GM19438 (cell line): Measurements from ENCODE around the gene BEND6.
"Not testable (repeated sequence)": the region's sequence is repeated elsewhere in the genome, so short reads cannot be mapped to it uniquely, and the experiment has no call there.

ENCODE experiments used
- ATAC-seq: cut with Tn5 transposase; IDR thresholded peaks from one replicate; pipeline ENCODE4 v1.9.1; 2021; ENCODE audit warnings: low read depth; ENCODE audit not compliant: unreplicated experiment

The BEND6 gene

DNA sequence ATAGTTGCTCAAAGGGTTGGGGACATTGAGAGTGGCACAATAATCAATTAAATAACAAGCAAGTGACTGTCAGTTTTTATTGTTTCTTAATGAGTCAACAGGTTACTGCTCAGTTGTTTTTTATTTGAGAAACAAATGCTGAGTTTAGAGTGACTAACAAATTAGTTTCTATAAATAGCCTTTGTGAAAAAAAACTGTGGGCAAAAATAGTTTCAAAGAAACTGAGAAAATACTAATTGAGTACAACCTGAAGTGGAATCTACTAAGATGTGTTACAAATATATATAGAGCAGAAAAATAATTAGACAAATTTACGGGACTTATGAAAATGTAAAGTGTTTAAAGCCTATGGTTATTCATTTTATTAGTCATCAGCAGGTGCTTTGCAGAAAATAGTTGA is 22.3 kb downstream of the BEND6 start:
- ATAC-seq: no peak

DNA sequence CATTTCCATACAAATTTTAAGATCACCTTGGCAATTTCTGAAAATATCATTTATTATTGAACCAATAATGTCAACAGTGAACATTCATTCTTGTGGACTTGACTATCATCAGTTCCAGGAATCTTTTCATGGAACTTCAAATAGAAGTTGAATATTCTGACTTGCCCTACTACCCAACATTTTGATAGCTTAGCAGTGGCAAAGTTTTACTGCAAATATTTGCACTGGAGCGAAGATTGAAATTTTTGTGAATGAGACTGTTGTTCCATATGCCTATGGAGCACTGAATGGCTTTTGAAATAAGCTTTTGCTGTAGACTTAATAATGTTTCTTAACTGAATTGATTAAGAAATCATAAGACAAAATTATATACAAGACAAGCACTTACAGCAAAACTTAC is 23.6 kb downstream of the BEND6 start:
- ATAC-seq: no peak

DNA sequence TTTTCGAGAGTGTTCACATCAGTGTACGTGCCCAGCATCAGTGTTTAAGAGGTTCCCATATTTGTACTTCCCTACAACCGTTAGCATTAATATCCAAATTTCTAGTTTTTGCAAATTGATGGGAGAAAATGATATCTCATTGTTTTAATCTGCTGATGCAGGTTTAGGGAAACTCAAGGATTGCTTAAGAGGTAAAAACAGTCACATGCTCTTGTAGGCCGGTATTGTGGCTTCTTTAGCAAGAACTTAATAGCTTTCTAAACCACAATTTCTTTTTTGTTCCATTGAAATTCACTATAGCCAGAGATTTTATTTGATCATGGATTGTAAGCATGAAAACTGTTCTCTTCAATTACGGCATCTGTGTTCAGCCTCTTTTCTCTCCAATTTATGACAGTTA is 29.5 kb downstream of the BEND6 start:
- no peak for ATAC-seq

DNA sequence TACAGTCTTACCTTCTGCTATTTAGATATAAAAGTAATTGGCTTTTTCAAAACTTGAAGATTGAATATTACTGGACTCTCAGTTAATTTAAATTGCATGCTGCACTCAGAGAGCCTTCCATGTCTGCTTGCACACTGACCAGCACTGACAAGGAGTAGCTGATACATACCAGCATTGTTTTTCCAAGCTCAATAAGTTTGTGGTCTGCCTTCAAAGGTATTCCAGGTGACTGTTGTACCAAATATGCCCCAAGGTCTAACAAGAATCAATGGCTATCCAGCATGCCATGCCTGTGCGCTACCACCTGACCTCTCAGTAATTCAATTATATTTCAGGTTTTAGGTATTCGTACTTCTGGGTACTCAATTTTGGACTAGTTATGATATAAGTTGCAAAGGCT is 30.0 kb downstream of the BEND6 start:
- ATAC-seq: no peak

DNA sequence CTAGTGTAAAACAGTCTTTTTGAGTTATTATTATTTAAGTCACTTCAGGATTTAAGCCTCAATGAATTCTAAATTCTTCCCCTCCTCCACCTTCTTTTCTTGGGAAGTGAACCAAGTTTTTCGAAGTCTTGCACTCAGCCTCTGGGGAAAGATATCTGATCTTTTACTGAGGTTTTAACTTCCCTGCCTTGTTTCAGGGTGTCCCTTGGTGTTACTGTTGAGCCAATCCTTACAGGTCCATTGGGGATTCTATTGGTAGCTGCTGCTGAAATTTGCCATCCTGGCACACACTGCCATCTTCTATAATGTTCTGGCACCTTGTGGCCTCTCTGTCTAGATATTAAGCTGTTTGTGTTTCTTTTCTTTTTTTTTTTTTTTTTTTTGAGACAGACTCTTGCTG is 31.7 kb downstream of the BEND6 start:
- ATAC-seq: no peak

DNA sequence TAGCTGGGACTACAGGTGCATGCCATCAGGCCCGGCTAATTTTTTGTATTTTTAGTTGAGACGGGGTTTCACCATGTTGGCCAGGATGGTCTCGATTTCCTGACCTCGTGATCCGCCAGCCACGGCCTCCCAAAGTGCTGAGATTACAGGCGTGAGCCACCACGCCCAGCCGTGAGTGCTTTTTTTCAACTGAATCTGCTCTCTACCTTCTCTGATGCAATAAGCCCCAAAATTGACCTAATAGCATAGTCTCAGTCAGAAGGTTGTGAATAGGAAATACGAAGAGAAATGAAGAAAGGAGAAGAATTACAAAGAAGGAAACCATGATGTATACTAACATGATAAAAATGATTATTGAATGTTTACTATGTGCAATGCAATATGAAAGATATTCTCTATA is 33.2 kb downstream of the BEND6 start:
- ATAC-seq: no peak

DNA sequence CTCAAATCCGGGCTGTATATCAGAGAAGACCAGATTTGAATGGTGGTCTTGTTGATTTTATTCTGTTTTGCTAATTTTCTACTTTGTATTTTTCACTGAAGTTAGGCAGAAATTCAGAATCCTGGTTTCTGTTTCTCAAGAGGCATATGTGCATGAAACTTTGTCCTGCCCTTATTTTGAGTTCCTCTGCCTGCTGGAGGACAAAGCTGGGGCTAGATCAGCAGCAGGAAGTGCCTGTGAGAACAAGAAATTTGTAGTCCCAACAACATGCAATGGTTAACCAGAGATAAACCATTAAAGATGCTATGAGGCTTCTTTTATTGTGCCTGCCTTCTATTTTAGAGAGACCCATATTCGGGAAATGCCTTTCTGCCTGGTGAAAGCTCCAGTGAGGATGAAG is 37.1 kb downstream of the BEND6 start:
- peak; percentile 62 for ATAC-seq

DNA sequence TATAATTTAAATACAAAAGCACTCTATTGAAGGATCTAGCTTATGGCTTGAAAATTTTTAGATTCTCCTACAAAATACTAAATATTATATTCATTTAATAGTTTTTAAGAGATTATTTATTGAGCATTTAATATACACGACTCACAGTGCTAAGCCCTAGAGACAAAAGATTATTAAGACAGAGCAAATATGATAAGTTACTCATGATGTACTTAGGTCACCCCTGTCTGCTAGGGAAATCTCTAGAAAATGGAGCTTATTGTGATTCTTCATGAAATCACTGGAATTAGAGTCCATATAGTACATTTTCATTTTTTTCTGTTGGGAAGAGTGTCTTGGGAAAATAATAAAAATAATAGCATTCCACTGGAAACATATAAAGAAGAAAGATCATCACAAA is 37.8 kb downstream of the BEND6 start:
- no peak for ATAC-seq

DNA sequence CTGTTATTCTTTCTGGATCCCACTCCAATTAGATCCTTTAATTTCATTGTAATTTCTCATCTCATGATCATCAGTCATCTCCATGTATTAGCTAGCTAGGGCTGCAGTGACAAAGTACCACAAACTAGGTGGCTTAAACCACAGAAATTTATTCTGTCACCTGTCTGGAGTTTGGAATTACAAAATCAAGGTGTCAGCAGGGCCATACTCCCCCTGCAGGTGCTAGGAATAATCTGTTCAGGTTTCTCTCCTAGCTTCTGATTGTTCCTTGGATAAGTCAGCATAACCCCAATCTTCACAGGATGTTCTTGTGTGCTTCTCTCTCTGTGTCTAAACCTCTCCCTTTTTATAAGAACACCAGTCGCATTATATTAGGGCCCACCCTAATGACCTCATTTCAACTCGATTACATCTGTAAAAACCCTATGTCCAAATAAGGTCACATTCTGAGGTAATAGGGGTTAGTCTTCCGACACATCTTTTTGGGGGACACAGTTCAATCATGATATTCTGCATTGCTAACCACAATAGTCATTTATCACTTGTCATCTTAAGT is 40.5 kb downstream of the BEND6 start:
- ATAC-seq: no peak

DNA sequence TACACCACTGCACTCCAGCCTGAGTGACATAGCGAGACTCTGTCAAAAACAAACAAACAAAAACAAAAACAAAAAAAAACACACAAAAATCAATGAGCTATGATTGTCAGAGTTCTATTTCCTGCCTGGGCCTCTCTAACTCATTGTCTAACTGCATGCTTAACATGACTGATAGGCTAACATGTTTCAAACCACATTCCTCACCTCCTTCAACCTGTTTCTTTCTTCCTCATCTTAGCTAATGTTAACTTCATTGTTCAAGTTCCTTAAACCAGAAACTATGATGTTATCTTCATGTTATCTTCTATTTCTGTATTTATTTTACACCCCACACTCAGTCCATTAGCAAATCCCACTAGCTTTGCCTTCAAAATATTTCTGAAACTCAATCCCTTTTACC is 41.5 kb downstream of the BEND6 start:
- no peak for ATAC-seq

DNA sequence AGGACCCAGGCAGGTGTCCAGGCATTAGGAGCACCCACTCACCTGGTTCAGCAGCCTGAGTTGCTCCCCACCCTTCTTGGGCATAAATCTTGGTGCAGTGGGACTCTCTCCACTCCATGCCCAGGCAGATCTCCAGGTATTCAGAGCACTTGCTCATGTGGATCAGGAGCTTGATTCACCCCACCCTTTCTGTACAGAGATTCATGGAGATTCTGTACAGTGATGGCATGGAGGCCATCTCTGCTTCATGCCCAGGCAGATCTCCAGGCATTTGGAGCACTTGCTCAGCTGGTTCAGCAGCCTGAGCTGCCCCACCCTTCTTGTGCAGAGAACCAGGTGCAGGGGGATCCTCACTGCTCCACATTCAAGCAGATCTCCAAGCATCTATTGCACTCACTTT is 44.1 kb downstream of the BEND6 start:
- ATAC-seq: no peak

DNA sequence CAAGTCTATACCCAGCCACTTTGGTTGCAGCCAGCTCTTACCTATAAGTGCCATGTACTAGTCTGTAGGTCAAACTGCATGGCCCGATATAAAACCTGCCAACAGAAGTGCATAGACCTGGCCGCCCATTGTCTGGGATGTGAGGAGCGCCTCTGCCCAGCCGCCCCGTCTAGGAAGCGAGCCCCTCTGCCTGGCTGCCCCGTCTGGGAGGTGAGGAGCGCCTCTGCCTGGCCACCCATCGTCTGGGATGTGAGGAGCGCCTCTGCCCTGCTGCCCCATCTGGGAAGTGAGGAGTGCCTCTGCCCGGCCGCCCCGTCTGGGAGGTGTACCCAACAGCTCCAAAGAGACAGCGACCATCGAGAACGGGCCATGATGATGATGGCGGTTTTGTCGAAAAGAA is 44.8 kb downstream of the BEND6 start:
- not testable (repeated sequence) for ATAC-seq

DNA sequence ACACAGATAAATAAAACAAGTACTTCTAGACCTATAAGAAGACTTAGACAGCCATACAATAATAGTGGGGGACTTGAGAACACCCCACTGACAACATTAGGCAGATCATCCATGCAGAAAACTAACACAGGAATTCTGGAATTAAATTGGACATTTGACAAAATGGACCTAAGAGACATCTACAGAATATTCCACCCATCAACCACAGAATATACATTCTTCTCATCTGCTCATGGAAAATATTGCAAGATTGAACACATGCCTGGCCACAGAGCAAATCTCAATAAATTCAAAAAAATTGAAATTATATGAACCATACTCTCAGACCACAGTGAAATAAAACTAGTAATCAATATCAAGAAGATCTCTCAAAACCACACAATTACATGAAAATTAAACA is 47.3 kb downstream of the BEND6 start:
- no peak for ATAC-seq

DNA sequence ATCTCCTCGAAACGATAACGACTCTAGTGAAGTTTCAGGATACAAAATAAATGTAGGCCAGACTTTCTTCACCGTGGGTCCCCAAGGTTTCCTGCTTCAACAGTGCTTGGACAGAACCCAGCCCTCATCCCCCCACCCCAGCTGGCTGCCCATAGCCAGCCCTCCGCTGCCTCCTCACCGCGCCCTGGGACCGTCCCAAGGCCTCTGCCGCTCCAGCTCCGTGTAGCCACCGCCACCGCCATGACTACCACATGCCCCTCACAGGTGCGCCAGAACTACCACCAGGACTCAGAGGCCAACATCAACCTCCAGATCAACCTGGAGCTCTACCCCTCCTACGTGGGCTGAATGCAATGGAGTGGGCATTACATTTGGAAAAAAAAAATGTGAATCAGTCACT is 49.4 kb downstream of the BEND6 start:
- ATAC-seq: no peak

DNA sequence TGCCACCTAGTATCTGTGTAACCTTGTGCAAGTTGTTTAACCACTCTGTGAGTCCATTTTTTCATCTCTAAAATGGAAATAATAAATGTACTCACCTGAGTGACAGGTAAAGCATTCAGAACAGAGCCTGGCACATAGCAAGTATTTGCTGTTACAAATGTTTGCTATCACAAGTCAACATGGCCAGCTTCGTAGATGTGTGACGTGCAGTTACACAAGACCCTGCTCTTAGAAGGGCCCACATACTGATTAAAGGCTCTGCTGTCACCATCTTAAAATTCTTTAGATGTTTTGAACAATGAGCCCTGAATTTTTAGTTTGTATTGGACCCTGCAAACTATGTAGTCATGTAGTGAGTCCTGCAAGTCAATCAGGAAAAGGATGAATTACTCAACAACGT is 51.2 kb downstream of the BEND6 start:
- no peak for ATAC-seq

DNA sequence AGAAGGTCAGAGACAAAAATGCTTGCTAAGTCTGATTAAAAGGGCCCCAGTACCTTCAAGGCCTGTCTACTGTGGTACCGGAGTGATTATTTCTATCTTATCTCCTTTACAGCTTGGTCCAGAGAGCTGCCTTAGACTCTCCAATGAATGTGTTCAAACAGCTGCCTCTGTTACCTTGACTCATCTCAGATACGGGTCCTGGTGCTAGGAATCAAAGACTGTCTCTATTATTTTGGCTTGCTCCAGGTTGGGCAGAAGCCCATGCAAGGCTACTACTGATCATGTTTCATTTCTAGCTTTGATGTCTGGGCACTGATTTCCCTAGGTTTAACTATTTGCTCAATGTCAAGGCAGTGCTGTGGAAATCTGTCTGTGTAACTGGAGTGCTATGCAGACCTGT is 53.2 kb downstream of the BEND6 start:
- not testable (repeated sequence) for ATAC-seq

DNA sequence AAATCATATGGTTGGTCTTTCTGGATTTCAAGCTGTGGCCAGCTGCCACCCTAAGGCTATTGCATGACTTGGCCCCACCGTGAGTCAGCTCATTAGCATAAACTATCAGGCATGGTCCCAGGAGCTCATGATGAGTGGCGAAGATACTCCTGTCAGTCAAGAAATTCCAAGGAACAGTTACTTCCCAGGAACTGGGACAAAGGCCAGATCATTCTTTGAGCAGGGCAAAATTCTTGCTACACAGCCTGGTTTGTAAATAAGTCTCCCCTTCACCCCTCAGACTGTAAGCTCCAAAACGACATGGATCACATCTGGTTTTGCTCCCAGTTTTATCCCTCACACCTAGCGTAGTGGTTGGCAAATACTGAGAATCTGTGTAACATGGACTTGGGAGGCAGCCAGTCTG is 58.6 kb downstream of the BEND6 start:
- no peak for ATAC-seq

DNA sequence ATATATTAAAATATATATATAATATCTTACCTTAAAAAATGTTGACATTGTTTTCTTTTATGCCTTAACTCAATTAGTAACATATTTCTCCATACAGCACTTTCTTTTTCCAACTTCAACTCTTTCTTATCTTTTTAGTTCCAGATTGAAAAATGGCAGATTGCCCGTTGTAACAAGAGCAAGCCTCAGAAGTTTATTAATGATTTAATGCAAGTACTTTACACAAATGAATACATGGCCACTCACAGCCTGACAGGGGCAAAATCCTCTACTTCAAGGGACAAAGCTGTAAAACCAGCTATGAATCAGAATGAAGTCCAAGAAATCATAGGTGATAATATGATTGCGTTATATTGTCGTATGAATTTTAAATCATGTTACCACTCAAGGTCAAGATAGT is 62.2 kb downstream of the BEND6 start:
- no peak for ATAC-seq

DNA sequence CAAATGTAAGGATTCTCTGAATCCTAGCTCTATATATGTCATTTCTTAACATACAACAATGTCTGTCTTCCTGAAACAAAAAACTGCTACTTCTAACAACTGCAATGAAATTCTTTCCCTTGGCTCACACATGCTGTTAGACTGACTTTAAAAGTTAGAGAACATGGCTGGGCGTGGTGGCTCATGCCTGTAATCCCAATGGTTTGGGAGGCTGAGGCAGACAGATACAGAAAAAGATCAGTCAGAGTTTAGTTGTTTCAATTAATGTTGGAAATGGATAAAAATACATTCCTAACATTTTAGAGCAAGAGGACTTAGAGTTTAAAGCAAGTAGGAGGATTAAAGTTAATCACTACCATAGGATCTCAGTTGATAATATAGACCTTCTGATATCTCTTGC is 62.9 kb downstream of the BEND6 start:
- no peak for ATAC-seq

DNA sequence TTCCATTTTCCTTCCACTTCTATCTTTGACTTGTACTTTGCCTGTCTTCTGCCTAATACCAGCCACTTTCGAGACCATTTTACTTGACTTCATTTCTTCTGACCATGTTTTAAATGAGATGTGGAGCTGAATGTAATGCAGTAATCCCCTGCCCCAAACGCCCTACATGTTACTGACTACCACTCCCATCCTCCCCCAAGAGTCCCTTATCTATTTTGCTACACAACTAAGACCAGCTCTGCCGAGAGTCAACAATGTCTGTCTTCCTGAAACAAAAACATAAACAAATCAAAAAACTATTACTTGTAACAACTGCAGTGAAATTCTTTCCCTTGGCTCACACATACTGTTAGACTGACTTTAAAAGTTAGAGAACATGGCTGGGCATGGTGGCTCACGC is 64.5 kb downstream of the BEND6 start:
- ATAC-seq: no peak

DNA sequence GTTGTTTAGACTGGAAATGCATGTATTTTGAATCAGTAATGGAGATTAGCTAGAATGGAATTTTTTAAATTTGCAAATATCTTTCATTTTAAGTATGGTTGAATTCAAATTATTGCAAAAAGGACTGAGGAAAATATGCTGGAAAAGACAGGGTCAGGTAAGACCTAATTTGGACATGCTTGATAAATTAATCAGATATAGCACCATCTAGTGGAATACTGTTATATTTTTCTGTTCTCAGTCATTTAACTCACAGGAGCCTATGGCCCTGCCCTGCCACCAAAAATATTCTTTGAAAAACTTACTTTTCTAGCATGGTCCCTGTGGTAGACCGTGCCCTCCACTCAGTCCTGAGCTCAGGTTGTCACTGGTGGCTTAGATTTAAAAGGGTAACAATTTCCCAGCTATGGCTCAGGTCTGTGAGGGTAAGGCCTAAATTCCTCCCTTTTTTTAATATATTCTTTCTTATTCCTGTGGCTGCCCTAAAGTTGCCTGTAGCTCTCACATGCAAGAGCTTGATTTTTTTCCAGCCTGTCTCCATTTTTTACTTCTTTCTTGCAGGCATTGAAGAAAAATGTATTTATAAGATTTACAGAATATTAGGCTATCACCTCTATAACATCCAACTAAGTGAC is 66.3 kb downstream of the BEND6 start:
- ATAC-seq: no peak

DNA sequence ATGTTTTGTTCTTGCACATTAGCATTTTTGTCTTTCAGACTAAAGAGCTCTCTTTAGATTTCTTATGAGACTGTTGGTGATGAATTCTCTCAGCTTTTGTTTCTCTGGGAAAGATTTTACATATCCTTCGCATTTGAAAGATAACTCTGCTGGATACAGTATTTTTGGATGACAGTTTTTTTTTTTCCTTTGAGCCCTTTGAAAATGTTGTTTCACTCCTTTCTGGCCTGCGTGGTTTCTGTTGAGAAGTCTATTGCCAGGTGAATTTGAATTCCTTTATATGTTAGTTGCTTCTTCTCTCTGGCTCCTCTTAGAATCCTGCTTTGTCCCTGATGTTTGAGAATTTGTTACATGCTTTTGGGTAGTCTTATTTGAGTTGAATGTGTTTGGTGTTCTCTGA is 69.4 kb downstream of the BEND6 start:
- ATAC-seq: no peak

DNA sequence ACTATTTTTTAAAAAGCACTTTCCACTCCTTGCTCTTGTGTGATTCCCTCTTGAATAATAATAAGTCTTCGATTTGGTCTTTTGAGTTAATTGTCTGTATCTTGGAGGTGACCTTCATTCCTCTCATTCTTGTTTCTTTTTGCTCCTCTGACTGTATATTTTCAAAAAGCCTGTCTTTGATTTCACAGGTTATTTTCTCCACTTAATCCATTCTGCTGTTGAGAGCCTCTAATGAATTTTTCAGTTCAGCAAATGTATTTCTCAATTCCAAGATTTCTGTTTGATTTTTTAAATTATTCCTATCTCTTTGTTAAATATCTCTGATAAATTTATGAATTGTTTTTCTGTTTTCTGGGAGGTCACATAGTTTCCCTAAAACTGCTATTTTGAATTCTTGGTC is 69.9 kb downstream of the BEND6 start:
- no peak for ATAC-seq
